Cerebellar cortex (tissue), 1 donor: Measurements from ENCODE around the gene PLK3.
"Not testable (repeated sequence)": the region's sequence is repeated elsewhere in the genome, so short reads cannot be mapped to it uniquely, and the experiment has no call there.

ENCODE experiments used
- DNase-seq: peaks from one replicate; pipeline ENCODE4 v3.0.0-alpha.2; 2015; ENCODE audit warnings: low spot score

The PLK3 gene

DNA sequence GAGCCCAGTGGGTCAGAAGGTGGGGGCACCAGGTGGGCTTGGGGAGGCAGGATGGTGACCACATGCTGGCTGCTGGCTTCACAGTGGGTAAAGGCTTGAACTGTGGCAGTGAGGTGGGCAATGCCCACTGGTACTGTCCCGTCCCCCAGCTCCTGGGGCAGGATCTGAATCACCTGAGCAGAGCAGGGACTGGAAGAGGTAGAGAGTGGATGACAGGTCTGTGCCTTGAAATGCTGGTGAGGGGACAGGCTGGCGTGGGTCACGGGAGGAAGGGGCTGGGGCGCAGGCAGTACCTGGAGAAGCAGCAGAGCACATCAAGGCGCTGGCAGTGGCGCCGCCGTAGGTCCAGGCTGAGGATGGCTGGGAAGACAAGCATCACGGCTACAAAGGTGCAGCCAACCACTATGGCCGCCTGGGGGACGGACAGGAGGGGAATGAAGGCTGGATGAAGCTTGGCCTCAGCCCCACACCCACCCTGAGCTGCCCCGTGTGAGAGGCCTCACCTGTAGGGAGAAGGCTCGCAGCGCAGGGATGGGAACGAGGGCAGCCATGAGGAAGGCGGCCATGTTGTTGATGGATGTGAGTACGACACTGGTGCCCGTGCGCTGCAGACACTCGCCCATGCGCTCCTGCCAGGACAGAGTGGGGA, 27.9 kb downstream of the PLK3 start:
- no peak for DNase-seq

DNA sequence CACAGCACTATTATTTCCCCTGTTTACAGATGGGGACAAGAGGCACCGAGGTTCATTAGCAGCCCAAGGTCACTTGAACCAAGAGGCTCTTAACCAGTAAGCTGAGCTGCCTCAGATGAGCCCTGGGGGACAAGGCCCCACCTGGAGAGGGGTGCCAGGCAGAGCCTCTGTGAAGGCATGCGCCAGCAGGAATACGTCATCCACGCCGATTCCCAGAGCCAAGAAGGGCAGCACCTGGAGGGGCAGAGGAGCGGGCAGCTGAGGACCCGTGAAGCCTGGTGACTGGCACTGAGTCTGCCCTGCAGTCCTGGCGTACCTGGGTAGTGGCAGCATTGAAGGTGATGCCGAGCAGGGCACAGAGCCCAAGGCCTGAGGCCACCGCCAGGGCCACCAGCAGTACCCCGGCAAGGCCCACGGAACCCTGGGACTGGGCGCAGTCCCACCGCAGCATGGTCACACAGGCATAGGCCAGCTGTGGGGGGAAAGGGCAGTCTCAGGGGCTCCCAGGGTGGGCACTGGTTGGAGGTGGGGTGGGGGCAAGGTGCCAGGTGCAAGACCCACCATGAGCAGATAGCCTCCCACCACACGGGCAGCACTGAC, 28.8 kb downstream of the PLK3 start:
- DNase-seq, result no peak

DNA sequence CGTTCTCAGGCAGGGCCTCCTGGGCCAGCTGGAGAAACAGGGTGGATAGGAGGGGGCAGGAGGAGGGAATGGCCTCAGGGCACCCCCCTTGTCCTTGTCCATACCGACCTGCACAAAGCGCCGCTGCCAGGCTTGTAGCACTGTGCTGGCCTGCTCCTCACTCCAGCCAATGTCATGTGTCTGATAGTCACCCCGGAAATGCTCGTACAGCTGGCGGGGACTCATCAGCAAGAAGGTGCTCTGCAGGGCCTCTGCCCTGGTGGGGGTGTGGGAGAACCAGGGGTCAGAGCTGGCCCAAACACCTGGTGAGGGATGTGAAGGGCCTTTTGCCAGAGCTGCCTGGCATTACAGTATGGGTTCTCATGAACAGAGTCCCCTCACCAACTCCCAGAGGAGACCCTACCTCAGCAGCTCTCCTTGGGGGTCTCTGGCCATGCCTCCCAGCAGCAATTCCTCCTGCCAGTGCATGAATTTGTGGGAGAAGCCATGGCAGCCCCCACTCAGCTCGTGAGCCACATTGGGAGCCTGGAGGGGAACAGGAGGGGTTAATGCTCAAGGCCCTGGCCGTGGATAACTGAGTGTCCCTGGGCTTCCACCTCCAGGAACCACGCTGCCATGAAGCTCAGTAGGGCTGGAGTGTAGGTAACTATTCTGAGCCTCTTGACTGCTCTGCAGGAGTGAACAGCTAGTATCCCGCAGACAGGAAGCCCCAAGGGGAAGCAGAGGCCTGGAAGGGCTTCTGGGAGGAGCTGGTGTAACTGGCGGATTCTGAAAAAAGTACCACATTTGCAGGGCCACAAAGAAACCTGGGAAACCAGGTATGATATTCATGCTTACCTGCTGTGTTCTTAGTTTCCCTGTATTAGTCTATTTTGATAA, 29.6 kb downstream of the PLK3 start:
- DNase-seq, result no peak

DNA sequence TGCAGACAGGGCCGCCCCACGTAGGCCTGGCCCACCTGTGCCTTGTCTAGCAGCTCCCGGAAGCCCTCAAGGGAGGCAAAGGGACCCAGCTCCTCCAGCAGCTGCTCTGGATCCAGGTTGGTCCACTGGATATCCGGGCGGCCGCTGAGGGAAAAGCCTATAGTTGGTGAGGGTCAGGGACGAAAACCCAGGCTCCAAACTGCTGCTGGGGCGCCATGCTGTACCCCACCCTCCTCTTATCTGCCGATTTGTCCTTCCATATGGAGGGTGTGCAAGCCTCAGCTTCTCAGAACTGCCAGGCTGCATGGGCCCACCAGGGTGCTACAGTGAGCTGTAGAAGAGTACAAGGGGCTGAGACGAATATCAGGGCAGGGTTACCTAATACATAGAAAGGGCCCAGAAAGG, 30.7 kb downstream of the PLK3 start:
- DNase-seq, result no peak

DNA sequence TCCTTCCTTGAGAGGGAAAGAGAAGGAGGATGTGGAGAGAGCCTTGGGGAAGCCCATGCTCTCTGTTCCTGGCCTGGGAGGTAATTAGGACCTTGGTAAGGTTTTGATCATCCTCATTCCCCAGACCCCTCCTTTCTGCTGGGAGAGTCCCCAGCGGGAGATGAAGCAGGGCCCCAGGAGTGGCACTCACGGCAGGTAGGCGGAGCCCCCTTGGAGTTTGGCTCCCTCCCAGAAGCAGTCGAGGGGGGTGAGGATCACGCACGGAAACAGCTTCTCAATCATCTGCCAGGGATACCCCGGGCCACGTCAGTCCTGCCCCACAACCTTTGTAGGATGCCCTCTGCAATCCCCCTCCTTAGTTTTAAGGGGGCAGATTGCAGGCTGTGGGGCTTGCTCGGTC, 31.3 kb downstream of the PLK3 start:
- no peak for DNase-seq

DNA sequence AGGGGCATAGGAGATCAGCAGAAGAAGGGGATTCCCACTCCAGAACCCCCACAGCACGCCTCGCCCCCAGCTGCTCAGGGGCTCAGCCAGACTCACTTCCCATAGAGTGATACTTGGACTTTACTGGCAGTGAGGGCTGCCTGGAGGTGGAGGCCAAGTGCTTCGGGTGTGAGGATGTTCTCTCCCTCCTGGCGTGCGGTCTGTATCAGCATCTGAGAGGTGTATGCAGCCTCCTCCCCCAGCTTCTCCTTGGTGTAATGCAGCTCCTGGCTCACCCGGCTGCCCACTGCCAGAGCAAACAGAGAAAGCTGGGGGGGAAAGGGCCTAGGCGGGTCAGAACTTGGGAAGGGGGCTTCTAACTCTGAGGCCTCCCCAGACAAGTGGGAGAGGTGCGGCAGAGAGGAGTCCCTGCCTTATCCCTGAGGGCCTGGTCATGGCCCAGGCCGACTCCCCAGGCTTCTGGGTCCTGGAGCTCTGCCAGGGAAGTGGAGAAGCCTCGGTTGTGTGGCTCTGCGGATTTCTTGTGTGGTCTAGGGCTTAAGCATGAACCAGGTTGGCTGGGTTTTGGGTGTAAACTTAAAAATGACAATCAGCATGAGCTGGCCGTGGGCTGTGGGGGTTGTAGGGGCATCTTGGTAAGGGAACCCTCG, 32.0 kb downstream of the PLK3 start:
- DNase-seq, result no peak

DNA sequence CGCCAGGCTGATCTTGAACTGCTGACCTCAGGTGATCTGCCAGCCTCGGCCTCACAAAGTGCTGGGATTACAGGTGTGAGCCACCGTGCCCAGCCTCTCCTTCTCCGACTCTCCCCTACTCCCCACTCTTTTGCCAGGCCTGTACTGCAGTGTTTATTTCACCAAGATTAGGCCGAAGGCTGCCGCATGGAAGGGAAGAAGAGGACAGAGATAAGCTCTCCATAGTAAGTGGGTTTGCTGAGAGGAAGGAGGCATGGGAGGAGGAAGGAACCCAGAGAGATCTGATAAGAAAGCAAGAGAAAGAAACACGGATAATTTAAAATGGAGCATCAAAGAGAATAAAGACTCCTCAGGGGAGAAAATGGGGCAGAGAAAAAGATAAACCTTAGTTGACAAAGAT, 34.2 kb downstream of the PLK3 start:
- no peak for DNase-seq

DNA sequence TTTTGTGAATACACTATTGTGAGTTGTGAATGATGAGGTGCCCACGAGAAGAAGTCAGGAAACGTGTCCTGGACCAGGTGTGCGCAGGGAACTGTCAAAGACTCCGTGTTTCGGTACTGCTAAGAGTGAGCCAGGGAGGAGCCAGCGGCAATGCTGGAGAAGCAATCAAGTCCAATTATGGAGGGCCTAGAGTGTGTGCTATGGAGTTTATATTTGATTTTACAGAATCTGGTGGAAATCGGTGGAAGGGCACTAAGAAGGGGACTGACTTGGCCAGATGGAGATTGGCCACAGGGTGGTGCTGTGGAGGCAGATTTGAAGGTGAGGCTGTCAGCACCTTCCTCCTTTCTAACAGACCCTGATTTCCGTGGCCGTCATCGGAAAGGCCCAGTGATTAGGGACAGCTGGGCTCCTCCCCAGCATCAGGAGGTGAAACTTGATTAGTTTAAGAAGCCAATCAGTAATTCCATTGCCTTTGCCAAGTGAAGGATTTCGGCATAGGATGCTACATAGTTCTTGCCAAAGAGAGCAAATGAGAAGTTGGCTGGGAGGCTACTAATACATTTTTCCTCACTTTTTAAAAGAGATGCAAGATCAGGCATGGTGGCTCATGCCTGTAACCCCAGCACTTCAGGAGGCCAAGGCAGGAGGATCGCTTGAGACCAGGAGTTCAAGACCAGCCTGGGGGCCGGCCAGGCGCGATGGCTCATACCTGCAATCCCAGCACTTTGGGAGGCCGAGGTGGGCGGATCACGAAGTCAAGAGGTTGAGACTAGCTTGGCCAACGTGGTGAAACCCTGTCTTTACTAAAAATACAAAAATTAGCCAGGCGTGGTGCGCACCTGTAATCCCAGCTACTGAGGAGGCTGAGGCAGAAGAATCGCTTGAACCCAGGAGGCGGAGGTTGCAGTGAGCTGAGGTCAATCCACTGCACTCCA, 35.8 kb downstream of the PLK3 start:
- DNase-seq, result peak; percentile 90

DNA sequence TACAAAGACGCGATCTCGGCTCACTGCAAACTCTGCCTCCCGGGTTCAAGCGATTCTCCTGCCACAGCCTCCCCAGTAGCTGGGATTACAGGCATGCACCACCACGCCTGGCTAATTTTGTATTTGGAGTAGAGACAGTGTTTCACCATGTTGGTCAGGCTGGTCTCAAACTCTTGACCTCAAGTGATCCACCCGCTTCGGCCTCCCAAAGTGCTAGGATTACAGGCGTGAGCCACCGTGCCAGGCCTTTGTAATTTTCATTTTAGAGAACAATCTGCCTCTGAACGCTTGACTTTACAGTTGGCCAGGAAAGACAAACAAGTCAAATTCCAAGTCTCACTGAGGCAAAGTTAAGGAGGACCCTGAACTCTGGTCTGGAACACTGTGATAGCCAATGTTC, 38.1 kb downstream of the PLK3 start:
- DNase-seq, result not testable (repeated sequence)

DNA sequence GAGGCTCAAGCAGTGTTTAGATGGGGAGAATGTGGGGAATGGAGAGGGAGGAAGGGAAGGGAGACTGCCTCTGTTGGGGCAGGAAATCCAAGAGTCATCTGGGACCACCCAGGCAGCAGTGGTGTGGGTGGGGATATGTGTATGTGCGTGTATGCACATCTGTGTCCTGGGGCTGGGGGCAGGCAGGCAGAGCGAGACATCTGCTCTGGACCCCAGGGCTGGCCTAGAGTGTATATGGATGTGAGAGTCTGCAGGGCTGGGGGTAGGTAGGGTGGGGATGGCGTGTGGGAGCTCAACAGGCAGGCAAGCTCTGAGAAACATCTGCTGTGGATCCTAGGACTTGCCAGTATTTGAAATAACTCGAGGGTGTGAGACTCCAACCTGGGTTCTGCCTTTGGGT, 39.4 kb downstream of the PLK3 start:
- DNase-seq, result no peak

DNA sequence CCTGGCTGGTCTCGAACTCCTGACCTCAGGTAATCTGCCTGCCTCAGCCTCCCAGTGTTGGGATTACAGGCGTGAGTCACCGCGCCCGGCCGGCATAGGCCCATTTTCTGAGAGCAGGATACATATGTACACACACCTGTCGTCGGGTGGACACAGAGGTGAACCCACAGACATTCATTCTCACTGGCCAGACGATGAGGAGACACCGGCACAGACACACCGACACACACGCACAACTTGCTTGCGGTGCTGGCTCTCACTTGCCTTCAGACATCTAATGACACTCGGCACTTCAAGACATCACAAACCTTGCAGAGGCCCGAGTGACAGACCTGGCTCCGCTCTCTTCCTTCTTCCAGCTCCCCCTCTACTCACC, 42.3 kb downstream of the PLK3 start:
- peak; percentile 50 for DNase-seq

DNA sequence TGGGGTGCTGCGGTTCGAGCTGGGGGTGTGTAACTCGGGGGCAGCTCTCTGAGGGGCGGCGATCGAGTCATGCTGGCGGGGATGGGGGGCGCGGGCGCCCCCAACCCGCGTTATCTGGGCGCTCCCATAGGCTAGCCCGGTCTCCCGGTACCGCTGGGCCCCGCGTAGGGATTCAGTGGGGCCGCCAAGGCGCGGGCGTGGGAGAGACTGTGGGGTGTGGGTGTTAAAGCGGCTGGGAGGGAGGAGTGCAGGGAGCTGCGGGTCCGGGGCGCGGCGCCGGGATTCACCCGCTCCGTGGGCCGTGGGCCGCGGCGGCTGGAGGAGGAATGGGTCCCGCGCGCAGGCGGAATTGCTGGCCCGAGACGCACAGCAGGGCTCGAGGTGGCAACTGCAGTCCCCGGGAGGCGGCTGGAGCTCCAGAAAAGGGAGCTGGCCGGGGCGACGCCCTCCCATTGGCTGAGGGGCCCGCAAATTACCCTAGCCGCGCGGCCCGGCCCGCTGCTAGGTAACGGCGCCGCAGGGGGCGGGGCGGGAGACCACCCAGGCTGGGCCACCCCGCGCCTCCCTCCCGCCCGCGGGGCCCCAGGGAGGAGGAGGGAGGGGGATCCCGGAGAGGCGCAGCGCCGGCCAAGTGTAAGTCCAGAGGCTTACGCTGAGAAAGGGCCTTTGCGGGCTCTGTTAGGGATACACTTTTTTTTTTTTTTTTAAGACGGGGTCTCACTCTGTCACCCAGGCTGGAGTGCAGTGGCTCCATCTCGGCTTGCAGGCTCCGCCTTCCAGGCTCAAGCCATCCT, 42.9 kb downstream of the PLK3 start, which contains the start of gene PTCH2:
PTCH2 (minus strand) TSS at position 392 of the 794 bp plus-strand sequence; CDS start at position 71, 321 bp downstream.
- peak; percentile 50 for DNase-seq

DNA sequence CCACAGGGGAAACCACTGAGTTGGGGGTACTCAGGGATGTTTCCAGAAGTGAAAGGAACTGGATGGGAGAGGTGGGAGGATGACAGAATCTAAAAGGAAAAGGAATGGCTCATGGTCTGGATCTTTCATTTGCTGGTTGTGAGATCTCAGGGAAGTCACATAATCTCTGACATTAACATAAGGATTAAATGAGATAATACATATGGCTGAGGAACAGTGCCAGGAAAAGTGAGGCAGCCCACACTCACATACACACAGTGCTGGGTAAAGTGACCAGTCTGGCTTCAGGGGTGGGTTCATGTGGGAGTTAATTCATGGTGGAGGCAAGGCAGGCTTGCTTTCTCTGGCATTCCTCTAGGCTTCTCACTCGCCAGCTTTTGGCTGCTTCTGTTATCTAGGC, 46.8 kb downstream of the PLK3 start:
- no peak for DNase-seq

DNA sequence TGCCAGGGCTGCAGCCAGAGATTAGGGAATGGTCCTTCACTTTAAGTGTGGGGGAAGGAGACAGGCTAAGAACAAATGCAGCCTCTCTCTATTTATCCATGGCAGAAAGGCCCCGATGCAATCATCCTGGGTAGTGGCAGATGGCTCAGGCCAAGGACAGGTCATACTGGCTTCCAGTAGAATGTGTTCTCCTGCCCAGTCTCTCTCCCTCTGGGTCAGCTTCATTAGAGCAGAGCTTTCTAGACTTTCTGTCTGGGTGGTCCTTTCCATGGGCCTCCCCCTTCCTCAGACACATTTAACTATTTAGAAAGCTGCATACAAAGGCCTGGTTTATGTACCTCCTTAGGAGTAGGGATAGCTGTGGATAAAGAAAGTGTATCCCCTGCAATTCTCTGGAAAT, 47.7 kb downstream of the PLK3 start:
- peak; percentile 44 for DNase-seq

DNA sequence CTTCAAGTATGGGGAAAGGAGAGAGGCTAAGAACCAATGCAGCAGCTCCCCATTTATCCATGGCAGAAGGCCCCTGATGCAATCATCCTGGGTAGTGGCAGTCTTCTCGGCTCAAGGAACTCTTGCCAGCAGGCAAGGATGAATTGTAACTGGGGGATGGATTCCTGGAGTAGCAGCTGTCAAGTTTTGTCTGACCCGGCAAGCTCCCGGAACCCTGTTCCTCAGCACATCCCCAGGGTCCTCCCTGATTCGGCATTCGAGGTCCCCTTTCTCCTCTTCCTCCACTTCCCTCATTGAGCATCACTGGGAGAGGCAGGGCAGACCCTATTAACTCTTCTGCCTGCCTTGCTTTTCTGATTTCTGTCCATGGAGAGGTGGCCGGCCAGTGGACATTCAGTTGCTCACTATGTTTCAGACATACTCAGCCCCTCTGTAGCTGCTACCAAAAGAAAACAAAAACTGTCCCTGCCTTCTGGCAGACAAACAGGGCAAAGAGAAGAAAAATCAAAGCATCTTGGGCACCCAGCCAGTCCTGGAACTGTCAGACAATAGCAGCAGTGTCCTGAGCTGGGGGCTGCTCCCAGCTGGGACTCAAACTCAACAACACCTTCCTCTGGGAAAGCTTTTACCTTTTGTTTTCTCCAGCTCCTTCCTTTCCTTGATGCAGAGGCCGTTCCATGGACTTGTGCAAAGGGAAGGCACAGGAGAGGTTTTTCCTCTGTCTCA, 48.4 kb downstream of the PLK3 start:
- DNase-seq, result peak; percentile 20

DNA sequence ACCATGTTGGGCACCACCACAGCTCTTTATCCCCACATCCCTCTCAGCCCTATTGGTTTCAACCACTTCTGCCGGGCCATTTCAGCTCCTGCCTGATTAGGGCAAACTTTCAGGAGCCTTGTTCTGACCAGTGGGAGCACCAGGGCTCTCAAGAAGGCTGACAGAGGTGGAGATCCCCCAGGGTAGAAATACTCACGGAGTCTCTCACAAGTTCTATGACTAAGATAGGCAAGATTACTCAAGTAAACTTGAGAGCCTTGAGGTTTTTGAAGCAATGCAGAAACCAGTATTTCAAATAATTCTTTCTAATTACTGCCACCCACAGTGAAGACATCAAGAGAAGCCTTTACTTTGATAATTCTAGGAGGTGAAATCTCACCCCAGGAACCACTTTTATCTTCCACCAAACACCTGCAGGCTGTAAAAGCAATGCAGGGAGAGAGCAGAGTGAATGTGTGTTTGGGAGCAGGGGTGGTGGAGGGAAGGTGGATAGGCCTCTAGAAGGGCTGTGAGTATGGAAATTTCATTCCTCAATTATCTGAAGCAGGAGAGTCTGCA, 49.5 kb downstream of the PLK3 start:
- no peak for DNase-seq

DNA sequence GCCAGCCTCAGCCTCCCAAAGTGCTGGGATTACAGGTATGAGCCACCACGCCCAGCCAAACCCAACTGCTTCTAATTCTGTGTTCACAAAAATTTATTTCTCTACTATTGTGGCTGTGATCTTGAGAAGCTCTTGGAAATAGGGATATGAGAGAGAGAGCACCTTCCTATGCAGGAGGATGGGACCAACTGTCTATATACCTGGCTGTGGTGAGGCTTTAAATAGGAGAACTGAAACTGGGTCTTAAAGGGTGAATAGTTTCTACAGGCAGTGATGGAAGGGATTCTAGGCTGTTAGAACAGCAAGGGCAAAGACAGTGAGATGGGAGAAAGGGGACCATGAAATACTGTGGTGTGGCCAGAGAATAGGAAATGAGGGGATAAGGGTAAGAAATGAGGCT, 51.1 kb downstream of the PLK3 start:
- DNase-seq, result no peak

DNA sequence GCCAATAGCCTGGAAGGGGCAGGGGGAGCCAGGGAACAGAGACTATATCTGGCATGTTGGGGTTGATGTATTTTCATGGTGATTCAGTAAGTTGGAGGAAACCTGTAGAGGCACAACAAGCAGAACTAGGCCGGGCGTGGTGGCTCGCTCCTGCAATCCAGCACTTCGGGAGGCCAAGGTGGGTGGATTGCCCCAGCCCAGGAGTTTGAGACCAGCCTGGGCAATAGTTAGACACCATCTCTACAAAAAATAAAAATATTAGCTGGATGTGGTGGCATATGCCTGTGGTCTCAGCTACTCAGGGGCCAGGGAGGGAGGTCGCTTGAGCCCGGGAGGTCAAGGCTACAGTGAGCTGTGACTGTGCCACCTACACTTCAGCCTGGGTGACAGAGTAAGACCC, 53.0 kb downstream of the PLK3 start:
- DNase-seq, result no peak

DNA sequence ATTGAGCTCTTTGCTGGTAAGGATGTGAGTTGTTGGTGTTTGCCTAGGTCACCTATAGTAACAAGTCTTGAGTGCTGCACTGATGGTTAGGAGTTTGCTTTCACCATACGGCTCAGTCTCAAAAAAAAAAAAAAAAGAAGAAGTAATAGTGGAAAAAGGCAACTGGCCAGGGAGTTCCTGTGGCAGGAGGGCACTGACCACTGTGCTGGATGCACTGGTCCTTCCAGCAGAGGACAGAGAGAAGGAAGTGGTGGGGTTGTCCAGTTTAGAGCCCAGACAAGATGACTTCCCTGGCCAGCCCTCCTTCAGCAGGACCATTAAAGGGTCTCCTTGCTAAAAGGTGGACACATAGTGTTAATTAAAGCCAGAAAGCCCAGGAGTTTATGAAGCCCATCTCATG, 54.8 kb downstream of the PLK3 start:
- DNase-seq, result no peak
